Mesothelial cell of epicardium (in vitro differentiated cells): ENCODE measurements around the gene SGMS1. TPM values are rescaled to one million over a fixed set of nuclear protein-coding genes. Genes with fewer than 3 reads are reported as not detected.

Experiments used
- DNase-seq, 2 experiments: peaks; one replicate each; pipeline ENCODE4 v3.0.0; 2021; ENCODE audit warnings: low spot score in 2 of 2; ENCODE audit not compliant: unreplicated experiment in 2 of 2
- H3K27ac Mint-ChIP-seq: 2 replicates; pipeline ENCODE4 v1.8.0; 2021; ENCODE audit warnings: mixed read lengths
- H3K27me3 Mint-ChIP-seq: 2 replicates; pipeline ENCODE4 v1.8.0; 2021; ENCODE audit warnings: low read depth, mixed read lengths
- H3K36me3 Mint-ChIP-seq: 2 replicates; pipeline ENCODE4 v1.8.0; 2021; ENCODE audit warnings: mixed read lengths
- H3K4me1 Mint-ChIP-seq: 2 replicates; pipeline ENCODE4 v1.8.0; 2021; ENCODE audit warnings: mixed read lengths
- H3K4me3 Mint-ChIP-seq: 2 replicates; pipeline ENCODE4 v1.8.0; 2021; ENCODE audit warnings: mild to moderate bottlenecking, moderate library complexity, mixed read lengths
- H3K9me3 Mint-ChIP-seq: 2 replicates; pipeline ENCODE4 v1.8.0; 2021; ENCODE audit warnings: mixed read lengths
- total RNA-seq: library from RNA; stranded (reverse); gene quantifications from 3 replicates; pipeline ENCODE4 v1.2.1, GENCODE V29; 2021
- TF ChIP-seq, protein P1 (sequence below): fragments of 200-600 bp; sonication (generic); IDR thresholded peaks from one replicate; pipeline ENCODE4 v1.5.0; 2021; ENCODE audit warnings: antibody characterized with exemption; ENCODE audit not compliant: unreplicated experiment

Gene SGMS1
- total RNA-seq, 1 donor from 2014 or later: 14.9 TPM

DNA sequence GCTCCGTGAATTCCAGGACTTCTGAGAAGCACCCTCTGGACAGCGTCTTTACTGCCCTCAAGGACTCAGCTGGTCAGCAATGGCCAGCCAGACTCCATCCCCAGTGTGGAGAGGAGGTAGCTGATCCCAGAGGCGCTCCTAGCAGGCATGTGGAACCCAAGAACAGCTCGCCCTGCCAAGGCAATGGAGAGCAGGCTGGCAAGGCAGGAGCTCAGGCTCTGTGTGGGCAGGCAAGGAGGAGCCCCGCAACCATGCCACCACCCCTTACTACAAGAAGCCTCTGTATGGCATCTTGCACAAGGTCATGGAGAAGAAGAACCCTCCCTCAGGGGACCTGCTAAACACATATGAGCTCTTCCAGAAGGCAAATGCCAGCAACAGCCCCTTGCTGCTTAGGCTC is 34.4 kb upstream of the SGMS1 start:
- H3K4me3 Mint-ChIP-seq: no peak overlapping the region
- H3K27me3 Mint-ChIP-seq: peaks cover 13% of the 10 kb centered on the region
- DNase-seq: no peak

DNA sequence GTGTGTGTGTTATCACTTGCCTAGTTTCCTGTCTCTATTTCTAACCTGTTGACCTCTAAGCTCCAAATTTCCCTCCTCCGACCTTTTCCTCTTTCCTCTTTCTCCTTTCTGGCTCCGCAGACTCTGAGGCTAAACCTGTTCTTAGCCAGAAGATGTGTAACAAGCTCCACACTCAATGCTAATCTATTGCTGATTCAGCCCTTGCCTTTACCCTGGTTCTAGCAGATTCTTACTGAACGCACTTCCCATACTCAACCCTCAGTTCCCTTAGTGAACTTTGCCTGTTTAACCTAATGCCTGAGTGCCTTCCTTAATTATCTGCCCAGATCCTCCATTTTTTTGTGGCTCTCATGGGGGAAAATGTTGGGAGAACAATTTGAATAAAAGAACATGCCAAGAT is 30.0 kb upstream of the SGMS1 start:
- H3K27me3 Mint-ChIP-seq: peaks cover 4% of the 10 kb centered on the region
- no peaks in the 10 kb centered on the region for H3K36me3 Mint-ChIP-seq
- no peaks in the 10 kb centered on the region for H3K9me3 Mint-ChIP-seq
- H3K4me3 Mint-ChIP-seq: no peak overlapping the region
- H3K27ac Mint-ChIP-seq: no peak overlapping the region
- TF ChIP-seq, protein P1, sequence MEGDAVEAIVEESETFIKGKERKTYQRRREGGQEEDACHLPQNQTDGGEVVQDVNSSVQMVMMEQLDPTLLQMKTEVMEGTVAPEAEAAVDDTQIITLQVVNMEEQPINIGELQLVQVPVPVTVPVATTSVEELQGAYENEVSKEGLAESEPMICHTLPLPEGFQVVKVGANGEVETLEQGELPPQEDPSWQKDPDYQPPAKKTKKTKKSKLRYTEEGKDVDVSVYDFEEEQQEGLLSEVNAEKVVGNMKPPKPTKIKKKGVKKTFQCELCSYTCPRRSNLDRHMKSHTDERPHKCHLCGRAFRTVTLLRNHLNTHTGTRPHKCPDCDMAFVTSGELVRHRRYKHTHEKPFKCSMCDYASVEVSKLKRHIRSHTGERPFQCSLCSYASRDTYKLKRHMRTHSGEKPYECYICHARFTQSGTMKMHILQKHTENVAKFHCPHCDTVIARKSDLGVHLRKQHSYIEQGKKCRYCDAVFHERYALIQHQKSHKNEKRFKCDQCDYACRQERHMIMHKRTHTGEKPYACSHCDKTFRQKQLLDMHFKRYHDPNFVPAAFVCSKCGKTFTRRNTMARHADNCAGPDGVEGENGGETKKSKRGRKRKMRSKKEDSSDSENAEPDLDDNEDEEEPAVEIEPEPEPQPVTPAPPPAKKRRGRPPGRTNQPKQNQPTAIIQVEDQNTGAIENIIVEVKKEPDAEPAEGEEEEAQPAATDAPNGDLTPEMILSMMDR: no peak
- H3K4me1 Mint-ChIP-seq: no peaks in the 10 kb centered on the region
- DNase-seq: no peak

More for the DNA sequence above, 34.4 kb upstream of the SGMS1 start:
- TF ChIP-seq, protein P1: no peak
- Mint-ChIP-seq H3K27ac (no peak overlapping the region), H3K36me3 (no peaks in the 10 kb centered on the region), H3K4me1 (no peaks in the 10 kb centered on the region), H3K9me3 (no peaks in the 10 kb centered on the region)

DNA sequence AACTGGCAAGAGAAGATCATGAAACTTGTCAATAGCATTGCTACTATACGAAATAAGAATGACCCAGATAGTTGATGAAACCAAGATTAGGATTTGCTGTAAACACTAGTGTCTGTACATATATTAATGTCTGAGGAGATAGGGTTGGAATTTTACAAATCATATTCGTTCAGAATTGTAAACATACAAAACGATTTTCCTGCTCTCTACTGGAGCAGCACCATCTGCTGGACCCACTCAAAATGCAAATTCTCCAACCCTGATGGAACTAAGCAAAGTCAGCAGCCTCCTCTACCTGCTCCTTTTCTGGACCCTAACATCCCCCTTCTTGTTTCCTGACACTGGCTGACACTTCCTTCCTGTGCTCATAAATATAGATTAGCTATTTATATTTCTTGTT is 29.4 kb upstream of the SGMS1 start:
- H3K4me1 Mint-ChIP-seq: no peaks in the 10 kb centered on the region
- DNase-seq: no peak
- H3K4me3 Mint-ChIP-seq: no peak overlapping the region
- no peak overlapping the region for H3K27ac Mint-ChIP-seq
- TF ChIP-seq, protein P1: no peak
- no peaks in the 10 kb centered on the region for H3K36me3 Mint-ChIP-seq
- peaks cover 4% of the 10 kb centered on the region for H3K27me3 Mint-ChIP-seq
- no peaks in the 10 kb centered on the region for H3K9me3 Mint-ChIP-seq

DNA sequence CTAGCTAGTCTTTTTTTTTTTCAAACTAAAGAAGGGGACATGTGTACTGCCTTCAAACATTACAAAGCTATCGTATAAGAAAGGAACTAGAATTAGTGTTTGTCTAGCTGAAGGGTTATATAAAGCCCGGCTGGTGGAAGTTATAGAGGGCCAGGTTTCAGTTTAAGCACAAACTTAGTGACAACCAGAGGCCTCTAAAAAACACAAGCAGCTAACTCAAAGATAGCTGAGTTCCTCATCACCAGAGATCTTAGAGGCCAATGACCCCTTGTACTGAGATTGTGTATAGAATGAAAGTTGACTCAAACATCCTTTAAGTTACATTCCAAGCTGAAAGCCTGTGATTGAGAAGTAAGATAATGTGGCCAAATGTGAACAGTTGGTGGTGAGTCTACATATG is 28.1 kb upstream of the SGMS1 start:
- no peaks in the 10 kb centered on the region for H3K36me3 Mint-ChIP-seq
- DNase-seq: no peak
- no peak overlapping the region for H3K27ac Mint-ChIP-seq
- TF ChIP-seq, protein P1: no peak
- H3K4me3 Mint-ChIP-seq: no peak overlapping the region
- H3K4me1 Mint-ChIP-seq: no peaks in the 10 kb centered on the region
- no peaks in the 10 kb centered on the region for H3K9me3 Mint-ChIP-seq
- peaks cover 4% of the 10 kb centered on the region for H3K27me3 Mint-ChIP-seq

DNA sequence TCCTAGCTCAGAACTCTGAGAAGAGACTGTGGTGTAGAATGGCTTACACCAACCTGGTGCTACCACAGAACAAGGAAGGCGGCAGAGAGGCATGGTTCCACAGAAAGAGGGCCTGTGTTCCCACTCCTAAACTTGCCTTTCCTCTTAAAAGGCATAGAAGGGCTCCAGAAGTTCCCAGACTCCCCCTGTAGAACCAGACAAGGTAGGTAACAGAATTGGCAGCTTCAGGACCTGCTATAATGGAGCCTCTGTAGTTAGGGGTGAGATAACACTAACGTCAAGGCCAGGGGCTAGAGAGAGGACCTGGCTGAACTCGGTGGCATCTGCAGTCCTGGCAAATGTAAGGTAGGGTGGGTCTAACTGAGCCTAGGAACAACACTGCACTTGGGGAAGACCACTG is 26.7 kb upstream of the SGMS1 start:
- TF ChIP-seq, protein P1: no peak
- Mint-ChIP-seq H3K4me1 (no peaks in the 10 kb centered on the region), H3K9me3 (no peaks in the 10 kb centered on the region), H3K27ac (no peak overlapping the region), H3K27me3 (peaks cover 4% of the 10 kb centered on the region), H3K36me3 (no peaks in the 10 kb centered on the region), H3K4me3 (no peak overlapping the region)
- no peak for DNase-seq

DNA sequence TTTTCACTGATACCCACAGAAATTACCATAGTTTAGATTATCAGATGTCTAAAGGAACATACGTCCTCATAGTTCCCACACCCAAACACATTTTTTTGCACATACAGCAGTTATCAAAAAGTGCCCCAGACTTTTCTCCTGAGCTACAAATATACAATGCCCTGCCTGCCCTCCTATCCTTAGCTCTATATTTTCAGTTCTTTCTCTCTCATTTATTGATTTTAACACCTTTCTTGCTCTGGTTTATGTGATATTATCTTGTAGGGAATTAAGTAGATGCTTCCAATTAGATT is 25.1 kb upstream of the SGMS1 start:
- TF ChIP-seq, protein P1: no peak
- Mint-ChIP-seq H3K27ac (no peak overlapping the region), H3K27me3 (peaks cover 3% of the 10 kb centered on the region), H3K36me3 (no peaks in the 10 kb centered on the region), H3K4me3 (no peak overlapping the region), H3K9me3 (no peaks in the 10 kb centered on the region), H3K4me1 (no peaks in the 10 kb centered on the region)
- DNase-seq: no peak
